PFSK-1 (cell line): ENCODE measurements around the gene MSH3.

ENCODE experiments used
- FOXP2 ChIP-seq: optimal IDR thresholded peaks from 2 replicates; pipeline ENCODE3; 2011; ENCODE audit warnings: borderline replicate concordance, control low read depth, inconsistent platforms; ENCODE audit not compliant: insufficient read depth; ENCODE audit errors: extremely low read length, extremely low read depth
- POLR2AphosphoS5 ChIP-seq: IDR thresholded peaks from 2 replicates; pipeline ENCODE4 v1.6.1; 2012; ENCODE audit warnings: low read depth, mild to moderate bottlenecking, control low read depth, low read length, moderate library complexity
- REST ChIP-seq, 2 experiments: IDR thresholded peaks; 2 replicates each; pipeline versions ENCODE4 v1.6.1 to v1.8.0; 2011 to 2012; ENCODE audit warnings: low read depth in 2 of 2, low read length in 2 of 2, control low read depth in 1 of 2, inconsistent platforms in 1 of 2, mild to moderate bottlenecking in 1 of 2, moderate library complexity in 1 of 2; ENCODE audit not compliant: insufficient read depth in 1 of 2
- SIN3A ChIP-seq: IDR thresholded peaks from 2 replicates; pipeline ENCODE4 v1.6.1; 2012; ENCODE audit warnings: mild to moderate bottlenecking, low read length, moderate library complexity, borderline replicate concordance; ENCODE audit not compliant: insufficient read depth
- TAF1 ChIP-seq: IDR thresholded peaks from 2 replicates; pipeline ENCODE4 v1.6.1; 2012; ENCODE audit warnings: low read length, control low read depth, borderline replicate concordance; ENCODE audit not compliant: insufficient read depth

Gene MSH3

GRCh38 chr5:80905405-80905804, 251.0 kb downstream of the MSH3 start:
- no peak for TF ChIP-seq POLR2AphosphoS5

- TF ChIP-seq TAF1 (no peak), FOXP2 (no peak), POLR2AphosphoS5 (no peak), REST (IDR thresholded peaks at IDR 0.05; ENCODE audit: insufficient read depth in 1 of 2, low read depth in 2 of 2, low read length in 2 of 2) (no peak), SIN3A (no peak)
These were observed 258.0 kb downstream of the MSH3 start for GRCh38 chr5:80912479-80912878.

DNA sequence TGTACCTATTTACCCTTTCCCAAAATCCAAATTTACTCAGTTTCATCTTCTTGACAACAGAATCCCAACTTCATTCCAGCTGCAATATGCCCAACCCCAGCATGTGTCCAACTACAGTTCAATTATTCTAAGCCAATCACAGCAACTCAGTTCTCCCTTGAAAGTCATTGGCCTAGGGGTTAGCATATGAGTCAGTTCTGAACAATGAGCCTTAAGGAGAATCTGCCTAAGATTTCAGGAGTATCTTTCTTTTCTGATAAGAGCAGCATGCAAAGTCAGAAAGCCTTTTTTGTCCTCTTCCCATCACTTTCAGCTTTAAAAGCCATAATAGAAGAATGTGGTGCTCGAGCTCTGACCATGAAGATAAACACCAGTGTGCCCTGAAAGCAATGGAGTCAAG, 261.3 kb downstream of the MSH3 start:
- TF ChIP-seq REST (IDR thresholded peaks at IDR 0.05; ENCODE audit: insufficient read depth in 1 of 2, low read depth in 2 of 2, low read length in 2 of 2) (no peak), SIN3A (no peak), POLR2AphosphoS5 (no peak)

DNA sequence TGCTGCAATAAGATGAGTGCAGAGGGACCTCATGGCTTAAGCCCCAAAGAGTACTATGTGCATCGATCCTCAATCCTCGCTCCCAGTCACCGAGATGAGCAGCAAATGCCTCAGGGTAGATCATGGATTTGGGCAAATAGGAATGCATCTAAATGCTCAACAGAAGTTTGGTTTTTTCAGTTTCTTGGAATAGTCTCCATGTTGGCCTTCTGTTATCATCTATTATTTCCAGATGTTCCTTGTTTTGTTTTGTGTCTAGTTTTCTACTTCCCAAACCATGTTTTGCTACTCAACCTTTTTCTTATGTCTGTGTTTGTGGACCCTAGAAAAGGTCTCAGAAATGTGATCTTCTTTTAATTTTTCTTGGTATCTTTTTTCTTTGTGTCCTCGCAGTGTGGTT, 262.2 kb downstream of the MSH3 start:
- TF ChIP-seq SIN3A (no peak), POLR2AphosphoS5 (no peak), REST (IDR thresholded peaks at IDR 0.05; ENCODE audit: insufficient read depth in 1 of 2, low read depth in 2 of 2, low read length in 2 of 2) (no peak), FOXP2 (no peak), TAF1 (no peak)

GRCh38 chr5:80917631-80918030, 263.2 kb downstream of the MSH3 start:
- TF ChIP-seq REST (IDR thresholded peaks at IDR 0.05; ENCODE audit: insufficient read depth in 1 of 2, low read depth in 2 of 2, low read length in 2 of 2) (no peak), FOXP2 (no peak), SIN3A (no peak), POLR2AphosphoS5 (no peak), TAF1 (no peak)

DNA sequence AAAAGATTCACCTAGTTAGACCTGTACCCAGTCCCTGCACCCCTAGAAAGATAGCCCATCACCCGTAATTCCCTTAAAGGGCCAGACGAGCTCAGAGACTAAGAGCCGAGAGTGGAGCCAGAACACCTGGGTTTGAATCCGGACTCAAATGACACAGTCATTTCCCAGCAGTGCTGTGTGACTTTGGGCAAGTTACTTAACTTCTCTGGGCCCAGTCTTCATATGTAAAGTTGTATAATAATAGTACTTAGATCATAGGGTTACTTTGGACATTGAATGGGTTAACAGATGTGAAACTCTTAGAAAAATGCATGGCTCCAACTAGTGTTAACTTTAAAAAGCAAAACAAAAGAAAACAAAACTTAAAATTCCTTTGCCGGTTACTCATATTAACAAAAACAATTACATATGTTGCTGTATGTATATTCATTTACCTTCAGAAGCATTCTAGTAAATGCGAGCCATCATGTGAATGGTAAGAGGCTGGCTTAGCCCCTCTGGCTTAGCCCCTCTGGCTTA, 265.3 kb downstream of the MSH3 start:
- TF ChIP-seq REST (IDR thresholded peaks at IDR 0.05; ENCODE audit: insufficient read depth in 1 of 2, low read depth in 2 of 2, low read length in 2 of 2) (no peak), FOXP2 (no peak), POLR2AphosphoS5 (no peak), TAF1 (no peak), SIN3A (no peak)
